GM23338 (cell line): ENCODE data around the gene ARHGEF9. TPM values are rescaled to one million over a fixed set of nuclear protein-coding genes. Genes with fewer than 3 reads are reported as not detected.

Experiments
- ATAC-seq: fragments of 200-7000 bp; cut with Tn5 transposase; 3 replicates; pipeline ENCODE4 v1.9.1; 2020
- DNase-seq: peaks from one replicate; pipeline ENCODE4 v3.0.0-alpha.2; 2015; ENCODE audit warnings: low spot score
- H2AFZ ChIP-seq: fragments of 200-600 bp; sonication (generic); 2 replicates; pipeline ENCODE4 v1.8.0; 2016; ENCODE audit warnings: antibody characterized with exemption, mild to moderate bottlenecking, moderate library complexity
- H3F3A ChIP-seq: fragments of 200-600 bp; sonication (generic); replicated peaks from 2 replicates; pipeline ENCODE4 v1.8.0; 2017; ENCODE audit warnings: antibody characterized with exemption, mixed run types, low read depth
- H3K27ac ChIP-seq: fragments of 200-600 bp; sonication (generic); 2 replicates; pipeline ENCODE4 v1.6.1; 2016; ENCODE audit warnings: low read depth
- H3K27me3 ChIP-seq: fragments of 200-600 bp; sonication (generic); 2 replicates; pipeline ENCODE4 v1.8.0; 2016; ENCODE audit warnings: mild to moderate bottlenecking, mixed run types, moderate library complexity; ENCODE audit not compliant: insufficient read depth
- H3K36me3 ChIP-seq: fragments of 200-600 bp; sonication (generic); 2 replicates; pipeline ENCODE4 v1.8.0; 2016; ENCODE audit warnings: mild to moderate bottlenecking; ENCODE audit not compliant: insufficient read depth
- H3K4me1 ChIP-seq: fragments of 200-600 bp; sonication (generic); 2 replicates; pipeline ENCODE4 v1.8.0; 2016; ENCODE audit warnings: mild to moderate bottlenecking, moderate library complexity; ENCODE audit not compliant: insufficient read depth
- H3K4me2 ChIP-seq: fragments of 200-600 bp; sonication (generic); 2 replicates; pipeline ENCODE4 v1.7.1; 2017; ENCODE audit warnings: mixed run types
- H3K4me3 ChIP-seq: fragments of 200-600 bp; sonication (generic); 2 replicates; pipeline ENCODE4 v1.6.1; 2016; ENCODE audit warnings: mixed run types
- H3K79me2 ChIP-seq: fragments of 200-600 bp; sonication (generic); replicated peaks from 2 replicates; pipeline ENCODE4 v1.8.0; 2017; ENCODE audit warnings: mild to moderate bottlenecking; ENCODE audit not compliant: insufficient read depth
- H3K9me2 ChIP-seq: fragments of 200-600 bp; sonication (generic); 2 replicates; pipeline ENCODE4 v1.8.0; 2017; ENCODE audit not compliant: insufficient read depth
- H4K20me1 ChIP-seq: fragments of 200-600 bp; sonication (generic); replicated peaks from 2 replicates; pipeline ENCODE4 v1.8.0; 2017; ENCODE audit warnings: mild to moderate bottlenecking; ENCODE audit not compliant: insufficient read depth
- H3K27ac Mint-ChIP-seq: 2 replicates; pipeline ENCODE4 v1.8.0; 2020; ENCODE audit warnings: inconsistent platforms, mild to moderate bottlenecking, moderate library complexity, mixed read lengths
- H3K27me3 Mint-ChIP-seq: 3 replicates; pipeline ENCODE4 v1.8.0; 2022; ENCODE audit warnings: low read depth, mild to moderate bottlenecking, moderate library complexity, mixed read lengths, inconsistent platforms; ENCODE audit not compliant: insufficient read depth, poor library complexity
- H3K36me3 Mint-ChIP-seq: 3 replicates; pipeline ENCODE4 v1.8.0; 2021; ENCODE audit warnings: low read depth, mild to moderate bottlenecking, inconsistent platforms, moderate library complexity, mixed read lengths
- H3K4me1 Mint-ChIP-seq: 3 replicates; pipeline ENCODE4 v1.8.0; 2020; ENCODE audit warnings: mild to moderate bottlenecking, inconsistent platforms, mixed read lengths
- H3K4me3 Mint-ChIP-seq: 3 replicates; pipeline ENCODE4 v1.8.0; 2021; ENCODE audit warnings: moderate library complexity, mild to moderate bottlenecking, inconsistent platforms, mixed read lengths
- H3K9me3 Mint-ChIP-seq: 3 replicates; pipeline ENCODE4 v1.8.0; 2020; ENCODE audit warnings: moderate library complexity, mild to moderate bottlenecking, inconsistent platforms, mixed read lengths
- JUNB ChIP-seq: IDR thresholded peaks from one replicate; pipeline ENCODE4 v1.6.1; 2016; ENCODE audit warnings: antibody characterized with exemption; ENCODE audit not compliant: unreplicated experiment
- NANOG ChIP-seq: IDR thresholded peaks from 2 replicates; pipeline ENCODE4 v1.6.1; 2016; ENCODE audit warnings: antibody characterized with exemption, borderline replicate concordance
- POLR2AphosphoS5 ChIP-seq: IDR thresholded peaks from 2 replicates; pipeline ENCODE4 v1.6.1; 2016; ENCODE audit warnings: antibody characterized with exemption, low read depth
- STAT1 ChIP-seq: IDR thresholded peaks from one replicate; pipeline ENCODE4 v1.6.1; 2016; ENCODE audit warnings: antibody characterized with exemption; ENCODE audit not compliant: unreplicated experiment
- polyA plus RNA-seq: library from polyadenylated mRNA; unstranded; fragments of >200 nt; fragmentation: Nextera tagmentation; extraction: Ambion mirVana; gene quantifications from 2 replicates; pipeline ENCODE4 v1.2.1, GENCODE V29; 2016
- total RNA-seq: library from RNA; depleted of rRNA; stranded (reverse); fragments of >200 nt; shearing (Covaris generic); gene quantifications from 2 replicates; pipeline ENCODE4 v1.2.3, GENCODE V29; 2014
- TF ChIP-seq, protein P1 (sequence below): fragments of 250-450 bp; sonication (Bioruptor Pico); IDR thresholded peaks from 2 replicates; pipeline ENCODE4 v1.5.0; 2020; ENCODE audit warnings: mild to moderate bottlenecking, moderate library complexity
- TF ChIP-seq, protein P2 (sequence below): IDR thresholded peaks from one replicate; pipeline ENCODE4 v1.6.1; 2018; ENCODE audit warnings: antibody characterized with exemption; ENCODE audit not compliant: unreplicated experiment

ARHGEF9 gene
- total and polyA plus RNA-seq, 2 experiments from 2014 or later = 23.1 to 35.9 TPM

DNA sequence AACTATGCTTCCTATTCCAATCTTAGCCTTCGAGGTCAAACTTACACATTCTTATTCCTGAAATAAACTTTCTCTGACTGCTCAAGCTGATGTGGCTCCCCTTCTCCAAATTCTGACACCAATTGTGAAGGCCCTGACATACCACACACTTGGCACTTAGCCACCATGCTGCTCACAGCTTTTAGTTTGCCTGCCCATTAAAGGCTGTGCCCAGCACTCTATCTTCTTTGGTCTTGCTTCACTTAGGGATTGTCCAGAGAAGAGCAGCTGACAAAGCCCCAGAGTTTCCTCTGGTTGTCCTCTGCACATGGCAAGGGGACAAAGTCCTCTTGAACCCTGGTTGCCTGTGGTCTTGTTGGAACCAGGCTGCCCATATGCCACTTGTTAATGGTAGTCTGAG lies 126.1 kb downstream of the ARHGEF9 start (continued):
- TF ChIP-seq, protein P1, sequence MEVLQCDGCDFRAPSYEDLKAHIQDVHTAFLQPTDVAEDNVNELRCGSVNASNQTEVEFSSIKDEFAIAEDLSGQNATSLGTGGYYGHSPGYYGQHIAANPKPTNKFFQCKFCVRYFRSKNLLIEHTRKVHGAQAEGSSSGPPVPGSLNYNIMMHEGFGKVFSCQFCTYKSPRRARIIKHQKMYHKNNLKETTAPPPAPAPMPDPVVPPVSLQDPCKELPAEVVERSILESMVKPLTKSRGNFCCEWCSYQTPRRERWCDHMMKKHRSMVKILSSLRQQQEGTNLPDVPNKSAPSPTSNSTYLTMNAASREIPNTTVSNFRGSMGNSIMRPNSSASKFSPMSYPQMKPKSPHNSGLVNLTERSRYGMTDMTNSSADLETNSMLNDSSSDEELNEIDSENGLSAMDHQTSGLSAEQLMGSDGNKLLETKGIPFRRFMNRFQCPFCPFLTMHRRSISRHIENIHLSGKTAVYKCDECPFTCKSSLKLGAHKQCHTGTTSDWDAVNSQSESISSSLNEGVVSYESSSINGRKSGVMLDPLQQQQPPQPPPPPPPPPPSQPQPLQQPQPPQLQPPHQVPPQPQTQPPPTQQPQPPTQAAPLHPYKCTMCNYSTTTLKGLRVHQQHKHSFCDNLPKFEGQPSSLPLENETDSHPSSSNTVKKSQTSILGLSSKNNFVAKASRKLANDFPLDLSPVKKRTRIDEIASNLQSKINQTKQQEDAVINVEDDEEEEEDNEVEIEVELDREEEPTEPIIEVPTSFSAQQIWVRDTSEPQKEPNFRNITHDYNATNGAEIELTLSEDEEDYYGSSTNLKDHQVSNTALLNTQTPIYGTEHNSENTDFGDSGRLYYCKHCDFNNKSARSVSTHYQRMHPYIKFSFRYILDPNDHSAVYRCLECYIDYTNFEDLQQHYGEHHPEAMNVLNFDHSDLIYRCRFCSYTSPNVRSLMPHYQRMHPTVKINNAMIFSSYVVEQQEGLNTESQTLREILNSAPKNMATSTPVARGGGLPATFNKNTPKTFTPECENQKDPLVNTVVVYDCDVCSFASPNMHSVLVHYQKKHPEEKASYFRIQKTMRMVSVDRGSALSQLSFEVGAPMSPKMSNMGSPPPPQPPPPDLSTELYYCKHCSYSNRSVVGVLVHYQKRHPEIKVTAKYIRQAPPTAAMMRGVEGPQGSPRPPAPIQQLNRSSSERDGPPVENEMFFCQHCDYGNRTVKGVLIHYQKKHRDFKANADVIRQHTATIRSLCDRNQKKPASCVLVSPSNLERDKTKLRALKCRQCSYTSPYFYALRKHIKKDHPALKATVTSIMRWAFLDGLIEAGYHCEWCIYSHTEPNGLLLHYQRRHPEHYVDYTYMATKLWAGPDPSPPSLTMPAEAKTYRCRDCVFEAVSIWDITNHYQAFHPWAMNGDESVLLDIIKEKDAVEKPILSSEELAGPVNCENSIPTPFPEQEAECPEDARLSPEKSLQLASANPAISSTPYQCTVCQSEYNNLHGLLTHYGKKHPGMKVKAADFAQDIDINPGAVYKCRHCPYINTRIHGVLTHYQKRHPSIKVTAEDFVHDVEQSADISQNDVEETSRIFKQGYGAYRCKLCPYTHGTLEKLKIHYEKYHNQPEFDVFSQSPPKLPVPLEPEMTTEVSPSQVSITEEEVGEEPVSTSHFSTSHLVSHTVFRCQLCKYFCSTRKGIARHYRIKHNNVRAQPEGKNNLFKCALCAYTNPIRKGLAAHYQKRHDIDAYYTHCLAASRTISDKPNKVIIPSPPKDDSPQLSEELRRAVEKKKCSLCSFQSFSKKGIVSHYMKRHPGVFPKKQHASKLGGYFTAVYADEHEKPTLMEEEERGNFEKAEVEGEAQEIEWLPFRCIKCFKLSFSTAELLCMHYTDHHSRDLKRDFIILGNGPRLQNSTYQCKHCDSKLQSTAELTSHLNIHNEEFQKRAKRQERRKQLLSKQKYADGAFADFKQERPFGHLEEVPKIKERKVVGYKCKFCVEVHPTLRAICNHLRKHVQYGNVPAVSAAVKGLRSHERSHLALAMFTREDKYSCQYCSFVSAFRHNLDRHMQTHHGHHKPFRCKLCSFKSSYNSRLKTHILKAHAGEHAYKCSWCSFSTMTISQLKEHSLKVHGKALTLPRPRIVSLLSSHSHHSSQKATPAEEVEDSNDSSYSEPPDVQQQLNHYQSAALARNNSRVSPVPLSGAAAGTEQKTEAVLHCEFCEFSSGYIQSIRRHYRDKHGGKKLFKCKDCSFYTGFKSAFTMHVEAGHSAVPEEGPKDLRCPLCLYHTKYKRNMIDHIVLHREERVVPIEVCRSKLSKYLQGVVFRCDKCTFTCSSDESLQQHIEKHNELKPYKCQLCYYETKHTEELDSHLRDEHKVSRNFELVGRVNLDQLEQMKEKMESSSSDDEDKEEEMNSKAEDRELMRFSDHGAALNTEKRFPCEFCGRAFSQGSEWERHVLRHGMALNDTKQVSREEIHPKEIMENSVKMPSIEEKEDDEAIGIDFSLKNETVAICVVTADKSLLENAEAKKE (CRISPR knock-in tag) = no peak

DNA sequence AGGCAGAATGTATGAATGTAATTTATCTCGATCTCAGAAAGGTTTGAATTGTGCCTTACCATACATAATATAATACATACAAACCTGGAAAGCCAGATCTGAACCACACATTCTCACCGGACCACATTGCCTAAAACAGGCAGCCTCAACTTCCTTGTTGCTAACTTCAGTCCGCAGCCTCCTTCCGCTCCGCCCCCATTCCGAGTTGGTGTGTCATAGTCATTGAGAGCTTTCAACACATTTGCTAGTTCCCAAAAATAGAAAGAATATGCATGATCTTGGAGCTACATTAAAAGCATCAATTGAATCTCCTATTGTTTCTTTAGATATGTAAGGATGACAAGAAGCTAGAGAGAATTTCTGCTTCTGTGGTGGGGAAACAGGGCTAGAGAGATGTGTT lies 127.2 kb downstream of the ARHGEF9 start:
- no peak for DNase-seq
- TF ChIP-seq POLR2AphosphoS5 (no peak), NANOG (no peak), STAT1 (no peak), JUNB (no peak)
- TF ChIP-seq, protein P2, sequence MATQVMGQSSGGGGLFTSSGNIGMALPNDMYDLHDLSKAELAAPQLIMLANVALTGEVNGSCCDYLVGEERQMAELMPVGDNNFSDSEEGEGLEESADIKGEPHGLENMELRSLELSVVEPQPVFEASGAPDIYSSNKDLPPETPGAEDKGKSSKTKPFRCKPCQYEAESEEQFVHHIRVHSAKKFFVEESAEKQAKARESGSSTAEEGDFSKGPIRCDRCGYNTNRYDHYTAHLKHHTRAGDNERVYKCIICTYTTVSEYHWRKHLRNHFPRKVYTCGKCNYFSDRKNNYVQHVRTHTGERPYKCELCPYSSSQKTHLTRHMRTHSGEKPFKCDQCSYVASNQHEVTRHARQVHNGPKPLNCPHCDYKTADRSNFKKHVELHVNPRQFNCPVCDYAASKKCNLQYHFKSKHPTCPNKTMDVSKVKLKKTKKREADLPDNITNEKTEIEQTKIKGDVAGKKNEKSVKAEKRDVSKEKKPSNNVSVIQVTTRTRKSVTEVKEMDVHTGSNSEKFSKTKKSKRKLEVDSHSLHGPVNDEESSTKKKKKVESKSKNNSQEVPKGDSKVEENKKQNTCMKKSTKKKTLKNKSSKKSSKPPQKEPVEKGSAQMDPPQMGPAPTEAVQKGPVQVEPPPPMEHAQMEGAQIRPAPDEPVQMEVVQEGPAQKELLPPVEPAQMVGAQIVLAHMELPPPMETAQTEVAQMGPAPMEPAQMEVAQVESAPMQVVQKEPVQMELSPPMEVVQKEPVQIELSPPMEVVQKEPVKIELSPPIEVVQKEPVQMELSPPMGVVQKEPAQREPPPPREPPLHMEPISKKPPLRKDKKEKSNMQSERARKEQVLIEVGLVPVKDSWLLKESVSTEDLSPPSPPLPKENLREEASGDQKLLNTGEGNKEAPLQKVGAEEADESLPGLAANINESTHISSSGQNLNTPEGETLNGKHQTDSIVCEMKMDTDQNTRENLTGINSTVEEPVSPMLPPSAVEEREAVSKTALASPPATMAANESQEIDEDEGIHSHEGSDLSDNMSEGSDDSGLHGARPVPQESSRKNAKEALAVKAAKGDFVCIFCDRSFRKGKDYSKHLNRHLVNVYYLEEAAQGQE = no peak
- TF ChIP-seq, protein P1 (CRISPR knock-in tag) = no peak

More for the DNA sequence above, 127.2 kb downstream of the ARHGEF9 start:
- no peaks in the 10 kb centered on the region for H3K79me2 ChIP-seq
- Mint-ChIP-seq H3K36me3 (peaks cover 19% of the 10 kb centered on the region), H3K9me3 (no peaks in the 10 kb centered on the region), H3K4me3 (no peak overlapping the region), H3K27me3 (no peaks in the 10 kb centered on the region), H3K4me1 (no peaks in the 10 kb centered on the region), H3K27ac (no peak overlapping the region)
- H3K9me2 ChIP-seq = no peaks in the 10 kb centered on the region
- no peaks in the 10 kb centered on the region for H3F3A ChIP-seq
- no peaks in the 10 kb centered on the region for H3K4me1 ChIP-seq
- H3K4me3 ChIP-seq = no peak overlapping the region
- H3K36me3 ChIP-seq = no peaks in the 10 kb centered on the region
- H3K27ac ChIP-seq = no peak overlapping the region
- H3K27me3 ChIP-seq = no peaks in the 10 kb centered on the region
- no peak overlapping the region for H3K4me2 ChIP-seq
- ATAC-seq = no peak
- H2AFZ ChIP-seq = no peak overlapping the region
- H4K20me1 ChIP-seq = no peaks in the 10 kb centered on the region
